CD1c-positive myeloid dendritic cell (primary cell): ENCODE measurements around the gene KIF26A.

Experiments used
- DNase-seq: peaks from one replicate; pipeline ENCODE4 v3.0.0-alpha.2; 2016; ENCODE audit errors: extremely low spot score

The KIF26A gene

GRCh38 chr14:104157016-104157928, 18.9 kb downstream of the KIF26A start:
- no peak for DNase-seq

GRCh38 chr14:104158827-104159798, 20.7 kb downstream of the KIF26A start:
- DNase-seq, result no peak

GRCh38 chr14:104159990-104160389, 21.6 kb downstream of the KIF26A start:
- DNase-seq, result no peak

GRCh38 chr14:104161602-104162367, 23.4 kb downstream of the KIF26A start:
- DNase-seq, result no peak

GRCh38 chr14:104162495-104162894, 24.1 kb downstream of the KIF26A start:
- no peak for DNase-seq

- DNase-seq, result no peak
These were observed 25.2 kb downstream of the KIF26A start for GRCh38 chr14:104163541-104163940.

- DNase-seq, result no peak
These were observed 25.7 kb downstream of the KIF26A start for GRCh38 chr14:104164041-104164440.

- no peak for DNase-seq
These were observed 26.1 kb downstream of the KIF26A start for GRCh38 chr14:104164512-104164911.

GRCh38 chr14:104166698-104167097, 28.3 kb downstream of the KIF26A start:
- no peak for DNase-seq

- DNase-seq, result no peak
These were observed 30.2 kb downstream of the KIF26A start for GRCh38 chr14:104168603-104169002.

GRCh38 chr14:104169005-104169698, 30.8 kb downstream of the KIF26A start:
- DNase-seq, result no peak

GRCh38 chr14:104169699-104170479, 31.5 kb downstream of the KIF26A start:
- no peak for DNase-seq

GRCh38 chr14:104171029-104171697, 32.8 kb downstream of the KIF26A start:
- no peak for DNase-seq

- DNase-seq, result no peak
These were observed 33.5 kb downstream of the KIF26A start for GRCh38 chr14:104171895-104172294.

- no peak for DNase-seq
These were observed 34.0 kb downstream of the KIF26A start for GRCh38 chr14:104172349-104172748.

GRCh38 chr14:104172880-104173279, 34.5 kb downstream of the KIF26A start:
- DNase-seq, result no peak

- DNase-seq, result no peak
These were observed 35.7 kb downstream of the KIF26A start for GRCh38 chr14:104174051-104174450.

GRCh38 chr14:104175041-104175440, 36.7 kb downstream of the KIF26A start:
- DNase-seq, result no peak

- DNase-seq, result no peak
These were observed 37.4 kb downstream of the KIF26A start for GRCh38 chr14:104175811-104176210.

- DNase-seq, result no peak
These were observed 38.2 kb downstream of the KIF26A start for GRCh38 chr14:104176611-104177010.
